Cardiac muscle cell (in vitro differentiated cells and primary cell): ENCODE measurements around the gene CORO7. TPM values are rescaled to one million over a fixed set of nuclear protein-coding genes. Genes with fewer than 3 reads are reported as not detected.

Experiments used
- DNase-seq, 2 donors: peaks; one replicate each; pipeline versions ENCODE4 v3.0.0 to v3.0.0-alpha.2; 2010 to 2017; ENCODE audit warnings: low read depth in 1 of 2, low spot score in 1 of 2
- H3K27ac ChIP-seq: fragments of 200-600 bp; sonication (generic); 2 replicates; pipeline ENCODE4 v1.5.1; 2016
- H3K27me3 ChIP-seq: fragments of 200-600 bp; sonication (generic); 2 replicates; pipeline ENCODE4 v1.6.0; 2016; ENCODE audit warnings: control low read depth
- H3K36me3 ChIP-seq: fragments of 200-600 bp; sonication (generic); 2 replicates; pipeline ENCODE4 v1.5.1; 2016; ENCODE audit warnings: control low read depth
- H3K4me1 ChIP-seq: fragments of 200-600 bp; sonication (generic); 2 replicates; pipeline ENCODE4 v1.8.1; 2017; ENCODE audit warnings: low read depth, mild to moderate bottlenecking, mixed run types
- H3K4me3 ChIP-seq: fragments of 200-600 bp; sonication (generic); 2 replicates; pipeline ENCODE4 v1.5.1; 2016; ENCODE audit warnings: mild to moderate bottlenecking
- H3K9me3 ChIP-seq: fragments of 200-600 bp; sonication (generic); 2 replicates; pipeline ENCODE4 v1.5.1; 2017; ENCODE audit warnings: low read depth, mild to moderate bottlenecking, control low read depth
- CTCF ChIP-seq: IDR thresholded peaks from 2 replicates; pipeline ENCODE4 v1.5.1; 2012; ENCODE audit warnings: low read depth, mild to moderate bottlenecking, low read length
- polyA plus RNA-seq: library from polyadenylated mRNA; unstranded; fragments of >200 nt; fragmentation: Nextera tagmentation; extraction: Ambion mirVana; gene quantifications from 2 replicates; pipeline ENCODE4 v1.2.1, GENCODE V29; 2016
- total RNA-seq: library from RNA; depleted of rRNA; stranded (reverse); fragments of >200 nt; gene quantifications from 2 replicates; pipeline ENCODE4 v1.2.3, GENCODE V29; 2016

The CORO7 gene
- total and polyA plus RNA-seq, 2 experiments from 2014 or later = 62.1 to 66.5 TPM

GRCh38 chr16:4426021-4426684 is 9.8 kb upstream of the CORO7 start:
- H3K27me3 ChIP-seq = no peaks in the 10 kb centered on the region
- H3K9me3 ChIP-seq = no peaks in the 10 kb centered on the region
- H3K36me3 ChIP-seq = no peaks in the 10 kb centered on the region
- peak overlapping the region; percentile 74 for H3K4me3 ChIP-seq
- H3K4me1 ChIP-seq = peaks cover 9% of the 10 kb centered on the region
- TF ChIP-seq CTCF = no peak
- DNase-seq = peak in 1 of 2 donors; percentile 18
- H3K27ac ChIP-seq = peak overlapping the region; percentile 86

GRCh38 chr16:4425378-4426020 is 9.1 kb upstream of the CORO7 start, which contains the start of gene DNAJA3:
DNAJA3 (plus strand) TSS chr16:4425868; CDS start chr16:4425882, 14 bp downstream.
- H3K36me3 ChIP-seq = no peaks in the 10 kb centered on the region
- peak within 1 kb of the TSS; percentile 86 for H3K27ac ChIP-seq
- H3K4me1 ChIP-seq = peaks cover 9% of the 10 kb centered on the region
- peak; percentile 95 to 96 for DNase-seq
- no peaks in the 10 kb centered on the region for H3K9me3 ChIP-seq
- no peak for TF ChIP-seq CTCF
- H3K27me3 ChIP-seq = no peaks in the 10 kb centered on the region
- peak within 1 kb of the TSS; percentile 74 for H3K4me3 ChIP-seq

GRCh38 chr16:4420505-4421105 is 4.2 kb upstream of the CORO7 start:
- no peak overlapping the region for H3K27ac ChIP-seq
- H3K9me3 ChIP-seq = no peaks in the 10 kb centered on the region
- H3K27me3 ChIP-seq = no peaks in the 10 kb centered on the region
- H3K4me1 ChIP-seq = no peaks in the 10 kb centered on the region
- no peak overlapping the region for H3K4me3 ChIP-seq
- TF ChIP-seq CTCF = no peak
- DNase-seq = no peak
- no peaks in the 10 kb centered on the region for H3K36me3 ChIP-seq

GRCh38 chr16:4419402-4419959 is 3.1 kb upstream of the CORO7 start:
- no peaks in the 10 kb centered on the region for H3K27me3 ChIP-seq
- H3K36me3 ChIP-seq = no peaks in the 10 kb centered on the region
- no peak for TF ChIP-seq CTCF
- H3K4me3 ChIP-seq = no peak overlapping the region
- H3K9me3 ChIP-seq = no peaks in the 10 kb centered on the region
- DNase-seq = no peak
- H3K27ac ChIP-seq = no peak overlapping the region
- no peaks in the 10 kb centered on the region for H3K4me1 ChIP-seq

GRCh38 chr16:4415538-4416199 is 727 bp downstream of the CORO7 start:
- peak overlapping the region; percentile 61 for H3K4me3 ChIP-seq
- H3K9me3 ChIP-seq = no peaks in the 10 kb centered on the region
- DNase-seq = peak in 1 of 2 donors; percentile 27
- no peaks in the 10 kb centered on the region for H3K27me3 ChIP-seq
- H3K36me3 ChIP-seq = no peaks in the 10 kb centered on the region
- no peak for TF ChIP-seq CTCF
- no peak overlapping the region for H3K27ac ChIP-seq
- H3K4me1 ChIP-seq = no peaks in the 10 kb centered on the region
